LNCAP (cell line): ENCODE results near the gene PID1.
A peak's percentile ranks its signal among the peaks of the same experiment; 100 is the strongest.

ENCODE experiments used
- TF ChIP-seq, protein P1 (sequence below): fragments of 450-650 bp; IDR thresholded peaks from 2 replicates; pipeline ENCODE4 v1.5.1; 2017; ENCODE audit warnings: mild to moderate bottlenecking

Gene PID1

DNA sequence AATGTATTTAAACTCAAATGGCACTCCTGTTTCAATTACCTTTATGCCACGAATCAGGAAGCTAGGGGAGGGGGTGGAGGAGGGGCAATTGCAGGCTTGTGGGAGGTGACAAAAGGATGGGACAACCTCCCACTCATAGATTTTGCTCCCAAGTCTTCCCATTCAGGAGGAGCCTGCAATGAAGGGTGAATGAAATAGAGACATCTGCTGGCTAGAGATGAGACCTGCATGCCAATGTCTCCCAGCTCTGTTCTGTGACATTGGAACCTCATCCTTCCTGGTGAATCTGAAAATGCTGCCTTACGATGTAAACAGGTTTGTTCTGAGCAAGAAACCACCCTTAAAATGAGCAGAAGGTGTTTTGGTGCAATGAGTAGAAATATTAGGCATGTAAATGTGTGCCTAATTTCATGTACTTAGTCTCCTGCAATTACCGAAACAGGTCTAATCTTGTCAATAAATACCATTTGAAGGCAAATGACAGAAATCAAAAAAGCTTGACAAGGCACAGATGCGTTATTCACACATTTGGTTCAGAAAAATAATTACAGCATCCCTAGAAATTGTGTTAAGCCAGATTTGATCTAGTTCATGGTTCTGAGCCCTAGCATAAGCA is 2.7 kb upstream of the PID1 start:
- TF ChIP-seq, protein P1, sequence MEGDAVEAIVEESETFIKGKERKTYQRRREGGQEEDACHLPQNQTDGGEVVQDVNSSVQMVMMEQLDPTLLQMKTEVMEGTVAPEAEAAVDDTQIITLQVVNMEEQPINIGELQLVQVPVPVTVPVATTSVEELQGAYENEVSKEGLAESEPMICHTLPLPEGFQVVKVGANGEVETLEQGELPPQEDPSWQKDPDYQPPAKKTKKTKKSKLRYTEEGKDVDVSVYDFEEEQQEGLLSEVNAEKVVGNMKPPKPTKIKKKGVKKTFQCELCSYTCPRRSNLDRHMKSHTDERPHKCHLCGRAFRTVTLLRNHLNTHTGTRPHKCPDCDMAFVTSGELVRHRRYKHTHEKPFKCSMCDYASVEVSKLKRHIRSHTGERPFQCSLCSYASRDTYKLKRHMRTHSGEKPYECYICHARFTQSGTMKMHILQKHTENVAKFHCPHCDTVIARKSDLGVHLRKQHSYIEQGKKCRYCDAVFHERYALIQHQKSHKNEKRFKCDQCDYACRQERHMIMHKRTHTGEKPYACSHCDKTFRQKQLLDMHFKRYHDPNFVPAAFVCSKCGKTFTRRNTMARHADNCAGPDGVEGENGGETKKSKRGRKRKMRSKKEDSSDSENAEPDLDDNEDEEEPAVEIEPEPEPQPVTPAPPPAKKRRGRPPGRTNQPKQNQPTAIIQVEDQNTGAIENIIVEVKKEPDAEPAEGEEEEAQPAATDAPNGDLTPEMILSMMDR, result peak; percentile 74

DNA sequence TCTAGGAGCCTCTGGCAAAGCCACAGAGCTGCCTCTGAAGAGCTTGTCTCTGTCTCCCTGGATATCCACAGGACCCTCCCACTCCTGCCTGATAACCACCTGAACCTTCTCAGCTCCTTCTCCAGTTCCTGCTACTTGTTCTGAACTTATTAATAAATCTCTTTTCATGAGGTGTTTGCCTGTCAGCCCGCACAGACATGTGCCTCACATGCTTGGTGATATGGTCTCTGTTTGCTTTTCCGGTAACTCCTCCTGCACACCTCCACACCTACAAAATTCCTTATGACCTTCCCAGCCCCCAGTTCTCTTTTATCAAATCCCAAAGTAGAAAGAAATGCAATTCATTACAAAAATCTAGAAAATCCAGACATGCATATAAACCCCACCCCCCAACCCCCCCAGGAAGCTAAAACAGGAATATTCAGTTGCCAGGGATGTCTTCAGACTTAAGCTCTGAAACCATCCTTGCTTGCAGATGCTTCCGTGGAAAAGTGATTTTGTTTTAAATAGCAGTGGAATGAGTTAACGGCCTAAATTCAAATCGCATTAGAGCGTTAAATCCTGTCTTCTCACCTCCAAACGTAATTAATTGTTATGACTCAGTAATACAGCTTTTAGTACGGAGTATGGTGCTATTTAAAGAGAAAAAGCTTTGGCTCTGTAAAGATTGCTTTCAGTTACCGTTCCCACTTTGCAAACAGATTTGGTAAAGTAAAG is 2.1 kb upstream of the PID1 start:
- TF ChIP-seq, protein P1, result no peak

DNA sequence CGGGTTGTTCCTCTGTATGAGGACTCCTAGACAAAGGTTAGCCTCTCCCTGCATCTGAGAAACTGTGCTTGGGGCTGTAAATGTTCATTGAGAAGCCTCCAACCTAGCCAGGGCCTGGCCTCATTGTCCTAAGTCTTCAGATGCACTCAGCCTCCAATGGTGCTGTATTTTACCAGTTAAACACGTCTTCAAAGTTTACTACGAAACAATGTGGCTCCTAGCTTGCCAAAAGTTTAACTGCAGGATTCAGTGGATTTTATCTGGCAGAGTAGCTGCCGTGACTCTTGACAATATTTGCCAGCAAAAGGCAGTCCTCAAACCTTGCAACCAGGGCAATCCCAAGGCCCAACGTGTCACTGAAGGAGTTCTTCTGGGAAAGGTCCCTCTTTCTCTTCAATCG is 1.1 kb downstream of the PID1 start:
- TF ChIP-seq, protein P1, result no peak

DNA sequence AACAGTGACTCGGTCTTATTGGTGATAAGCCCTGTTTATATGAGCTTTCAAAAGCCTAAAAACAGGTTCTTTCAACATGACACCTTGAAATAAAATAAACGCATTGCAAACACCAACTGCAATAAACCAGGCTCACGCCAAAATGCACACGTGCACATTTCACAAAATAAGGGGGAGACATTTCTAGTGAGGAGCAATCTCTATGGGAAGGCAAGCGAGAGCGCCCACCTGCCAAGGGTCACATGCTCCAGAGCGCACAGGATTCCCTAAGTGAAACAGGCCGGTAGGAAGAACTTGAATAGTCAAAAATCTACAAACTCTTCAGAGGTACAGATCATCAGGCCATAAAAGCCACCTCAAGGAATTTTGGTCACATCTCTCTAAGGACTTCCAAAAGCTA is 1.9 kb downstream of the PID1 start:
- TF ChIP-seq, protein P1, result no peak

DNA sequence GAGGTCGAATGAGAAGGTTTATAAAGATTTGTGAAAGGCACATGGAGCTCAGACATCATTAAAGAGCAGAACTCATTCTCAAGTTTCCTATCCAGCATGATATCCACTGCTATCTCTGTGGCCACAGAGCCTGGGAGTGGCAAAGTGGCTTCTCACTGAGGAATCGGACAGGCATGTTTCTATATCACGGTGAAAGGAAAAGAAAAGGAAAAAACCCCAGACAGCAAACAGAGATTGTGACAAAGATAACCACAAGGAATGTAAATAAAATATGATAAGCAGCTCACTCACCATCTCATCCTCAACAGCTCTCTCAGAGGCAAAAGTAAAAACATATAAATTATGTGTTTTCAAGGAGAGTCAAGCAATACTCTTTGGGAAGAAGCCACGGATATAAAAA is 2.5 kb downstream of the PID1 start:
- TF ChIP-seq, protein P1, result no peak

DNA sequence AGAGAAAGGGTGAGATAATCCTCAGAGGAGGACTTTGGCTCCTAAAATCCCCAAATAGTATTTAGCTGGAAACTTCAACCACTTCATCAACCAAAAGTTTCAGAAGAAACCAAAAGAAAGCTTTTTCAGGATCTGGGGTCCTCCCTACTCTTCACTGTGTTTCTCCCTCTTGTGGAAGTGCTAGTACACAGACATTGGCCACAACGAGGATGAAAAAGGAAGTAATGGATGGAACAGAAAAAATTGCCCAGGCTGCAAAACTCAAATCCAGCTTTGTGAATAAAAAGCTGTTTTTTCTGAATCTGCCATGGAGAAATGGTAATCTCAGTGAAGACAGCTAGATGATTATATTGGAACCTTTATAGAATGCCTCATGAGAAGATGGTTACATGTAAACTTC is 4.0 kb downstream of the PID1 start:
- TF ChIP-seq, protein P1, result no peak

DNA sequence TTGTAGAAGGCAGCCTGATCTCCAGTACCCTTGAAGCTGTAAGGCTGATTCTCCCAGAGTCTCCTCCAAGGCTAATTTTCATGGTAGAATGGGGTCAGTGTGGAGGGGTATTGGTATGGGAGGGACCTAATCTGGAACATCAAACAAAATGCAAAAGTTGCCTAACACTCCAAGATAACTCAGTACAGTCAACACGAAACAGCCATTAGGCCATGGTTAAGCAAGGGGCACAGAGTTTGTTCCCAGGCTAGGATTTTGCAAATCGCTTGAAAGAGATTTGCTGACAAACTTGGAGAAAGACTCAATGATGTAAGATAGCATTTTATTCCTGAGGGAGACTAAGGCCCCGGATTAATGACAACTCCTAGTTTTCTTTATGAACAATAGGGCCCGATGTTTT is 5.4 kb downstream of the PID1 start:
- TF ChIP-seq, protein P1, result no peak
